HepG2 (cell line): ENCODE measurements around the gene ARHGAP33. TPM values are rescaled to one million over a fixed set of nuclear protein-coding genes. Genes with fewer than 3 reads are reported as not detected.

Experiments
- ADNP ChIP-seq: sonication (generic); formaldehyde crosslinking; IDR thresholded peaks from 2 replicates; pipeline ENCODE4 v1.4.0; 2020; ENCODE audit warnings: missing genetic modification reagents
- ATF7 ChIP-seq, 2 experiments: fragments of 450-650 bp in 1 of 2; sonication (generic) in 1 of 2; formaldehyde crosslinking in 1 of 2; IDR thresholded peaks; 2 replicates each; pipeline versions ENCODE4 v1.4.0 to v1.6.1; 2016 to 2020; ENCODE audit warnings: antibody characterized with exemption in 1 of 2, mild to moderate bottlenecking in 1 of 2, missing genetic modification reagents in 1 of 2
- FOXJ3 ChIP-seq: sonication (generic); formaldehyde crosslinking; IDR thresholded peaks from 2 replicates; pipeline ENCODE4 v1.4.0; 2020; ENCODE audit warnings: missing genetic modification reagents, mild to moderate bottlenecking, borderline replicate concordance
- GABPB1 ChIP-seq: IDR thresholded peaks from 2 replicates; pipeline ENCODE4 v1.6.1; 2016; ENCODE audit warnings: mild to moderate bottlenecking, missing genetic modification reagents, moderate library complexity, missing compliant biosample characterization
- HES4 ChIP-seq: sonication (generic); formaldehyde crosslinking; IDR thresholded peaks from 2 replicates; pipeline ENCODE4 v1.9.0; 2021; ENCODE audit warnings: mild to moderate bottlenecking, missing genetic modification reagents, borderline replicate concordance
- HNRNPH1 ChIP-seq: fragments of 200-400 bp; formaldehyde crosslinking; optimal IDR thresholded peaks from 2 replicates; pipeline ENCODE3; 2017; ENCODE audit warnings: mild to moderate bottlenecking, low read depth, low read length
- JARID2 ChIP-seq: sonication (generic); formaldehyde crosslinking; IDR thresholded peaks from 2 replicates; pipeline ENCODE4 v1.8.1; 2023; ENCODE audit warnings: missing genetic modification reagents, inconsistent platforms; ENCODE audit not compliant: insufficient replicate concordance
- NPAS2 ChIP-seq: sonication (generic); formaldehyde crosslinking; IDR thresholded peaks from 2 replicates; pipeline ENCODE4 v1.8.0; 2022; ENCODE audit warnings: mild to moderate bottlenecking, missing genetic modification reagents, borderline replicate concordance
- ZBTB38 ChIP-seq: sonication (generic); formaldehyde crosslinking; IDR thresholded peaks from 2 replicates; pipeline ENCODE4 v1.5.1; 2020; ENCODE audit warnings: mild to moderate bottlenecking, missing genetic modification reagents
- ZBTB7B ChIP-seq: sonication (generic); formaldehyde crosslinking; IDR thresholded peaks from 2 replicates; pipeline ENCODE4 v1.4.0; 2020; ENCODE audit warnings: missing genetic modification reagents
- ZFP41 ChIP-seq: sonication (generic); formaldehyde crosslinking; IDR thresholded peaks from 2 replicates; pipeline ENCODE4 v1.4.0; 2020; ENCODE audit warnings: mild to moderate bottlenecking, missing genetic modification reagents, borderline replicate concordance
- ZMYM2 ChIP-seq: sonication (generic); formaldehyde crosslinking; IDR thresholded peaks from 2 replicates; pipeline ENCODE4 v1.8.0; 2022; ENCODE audit warnings: mild to moderate bottlenecking, missing genetic modification reagents
- ZNF138 ChIP-seq: sonication (generic); formaldehyde crosslinking; IDR thresholded peaks from 2 replicates; pipeline ENCODE4 v1.5.0; 2020; ENCODE audit warnings: mild to moderate bottlenecking, low read depth, missing genetic modification reagents
- ZNF678 ChIP-seq: sonication (generic); formaldehyde crosslinking; IDR thresholded peaks from 2 replicates; pipeline ENCODE4 v1.4.0; 2020; ENCODE audit warnings: mild to moderate bottlenecking, missing genetic modification reagents
- ZNF775 ChIP-seq: sonication (generic); formaldehyde crosslinking; IDR thresholded peaks from 2 replicates; pipeline ENCODE4 v1.4.0; 2020; ENCODE audit warnings: missing genetic modification reagents, mild to moderate bottlenecking, moderate library complexity, borderline replicate concordance
- ZNF850 ChIP-seq: sonication (generic); formaldehyde crosslinking; conservative IDR thresholded peaks from 2 replicates; pipeline ENCODE4 v1.9.0; 2021; ENCODE audit warnings: mild to moderate bottlenecking, missing genetic modification reagents
- polyA plus RNA-seq, 8 experiments: library from polyadenylated mRNA; depleted of rRNA in 3 of 8; stranded (reverse) in 7 of 8; unstranded in 1 of 8; fragments of >200 nt; fragmentation: Illumina TruSeq in 4 of 8; extraction: Trizol in 4 of 8; gene quantifications; 2 replicates each; pipeline versions ENCODE4 v1.2.1 to v1.2.3, GENCODE V29; 2011 to 2016; ENCODE audit warnings: low read depth in 4 of 8, missing spikeins in 1 of 8, mixed read lengths in 1 of 8; ENCODE audit not compliant: insufficient read depth in 1 of 8
- total RNA-seq, 5 experiments: library from RNA; depleted of rRNA; stranded (reverse); fragments of >200 nt; fragmentation: Illumina TruSeq; extraction: Trizol; gene quantifications; 2 replicates each; pipeline ENCODE4 v1.2.3, GENCODE V29; 2016; ENCODE audit warnings: low read depth in 1 of 5
- TF ChIP-seq, protein P1 (sequence below): sonication (generic); formaldehyde crosslinking; IDR thresholded peaks from 2 replicates; pipeline ENCODE4 v1.9.0; 2021; ENCODE audit warnings: missing genetic modification reagents, borderline replicate concordance
- TF ChIP-seq, protein P2 (sequence below): sonication (generic); formaldehyde crosslinking; IDR thresholded peaks from 2 replicates; pipeline ENCODE4 v1.4.0; 2020; ENCODE audit warnings: mild to moderate bottlenecking, missing genetic modification reagents

ARHGAP33 gene
- total and polyA plus RNA-seq, 2 of the 13 experiments (the other 11 are each of a cell fraction or from before 2014, with no cell fraction given) = 1.3 to 2.7 TPM

DNA sequence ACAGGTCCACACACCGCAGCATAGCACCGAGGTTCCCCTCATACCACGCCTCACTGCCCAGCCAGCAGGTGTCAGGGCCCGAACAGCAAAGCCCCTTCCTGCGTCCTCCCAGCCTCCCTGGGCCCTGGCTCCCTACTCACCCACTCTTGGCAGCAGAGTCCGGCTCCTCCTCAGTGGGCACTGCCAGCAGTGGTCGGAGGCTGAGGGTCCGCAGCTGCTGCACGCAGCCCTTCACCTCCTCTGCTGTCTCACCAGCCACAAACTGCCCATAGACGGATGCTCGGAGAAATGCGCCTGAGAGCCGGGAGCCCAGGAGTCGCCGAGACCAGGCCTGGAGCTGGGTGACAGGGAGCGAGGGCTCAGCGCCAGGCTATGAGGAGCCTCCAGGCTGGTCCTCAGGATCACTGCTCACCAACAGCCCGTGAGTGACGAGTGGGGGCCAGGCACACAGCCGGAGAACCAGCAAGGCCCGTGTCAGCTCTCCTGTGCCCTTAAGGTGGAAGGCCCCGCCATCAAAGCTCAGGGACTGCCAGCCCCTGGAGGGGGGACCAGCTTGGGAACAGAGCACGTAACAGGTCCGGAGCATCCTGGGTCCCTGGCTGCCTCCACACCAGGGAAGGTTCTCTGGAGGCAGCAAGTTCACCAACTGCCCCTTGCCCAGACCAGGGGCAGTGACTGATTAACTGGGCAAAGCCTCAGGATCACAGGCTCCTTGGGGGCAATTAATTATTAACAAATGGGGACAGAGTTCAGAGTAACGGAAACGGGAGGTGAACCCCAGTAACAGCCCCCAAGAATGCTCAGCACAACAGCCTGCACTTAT is 37.1 kb downstream of the ARHGAP33 start, which contains the start of gene PRODH2 (continued):
- TF ChIP-seq ZBTB38 (CRISPR knock-in tag) (peak; percentile 11), HES4 (peak; percentile 74; the same call in 1 of the 2 replicates), ZNF775 (CRISPR knock-in tag) (no peak), ZFP41 (CRISPR knock-in tag) (no peak), ZBTB7B (CRISPR knock-in tag) (peak; percentile 48; the same call in 1 of the 2 replicates), NPAS2 (CRISPR knock-in tag) (no peak), GABPB1 (CRISPR knock-in tag) (peak; percentile 46; the same call in 1 of the 2 replicates), ZNF138 (CRISPR knock-in tag) (peak; percentile 63; the same call in 1 of the 2 replicates), ADNP (no peak), HNRNPH1 (no peak), ZNF850 (no peak; the same call in 1 of the 2 replicates), ZNF678 (CRISPR knock-in tag) (no peak), FOXJ3 (CRISPR knock-in tag) (no peak), ZMYM2 (0 out of 2 replicates have a peak, but pooled peaks have one; percentile 41), JARID2 (no peak), ATF7 (IDR thresholded peaks at IDR 0.05) (no peak), ATF7 (CRISPR knock-in tag; IDR thresholded peaks at IDR 0.05) (peak; percentile 42; the same call in 1 of the 2 replicates)
- TF ChIP-seq, protein P1, sequence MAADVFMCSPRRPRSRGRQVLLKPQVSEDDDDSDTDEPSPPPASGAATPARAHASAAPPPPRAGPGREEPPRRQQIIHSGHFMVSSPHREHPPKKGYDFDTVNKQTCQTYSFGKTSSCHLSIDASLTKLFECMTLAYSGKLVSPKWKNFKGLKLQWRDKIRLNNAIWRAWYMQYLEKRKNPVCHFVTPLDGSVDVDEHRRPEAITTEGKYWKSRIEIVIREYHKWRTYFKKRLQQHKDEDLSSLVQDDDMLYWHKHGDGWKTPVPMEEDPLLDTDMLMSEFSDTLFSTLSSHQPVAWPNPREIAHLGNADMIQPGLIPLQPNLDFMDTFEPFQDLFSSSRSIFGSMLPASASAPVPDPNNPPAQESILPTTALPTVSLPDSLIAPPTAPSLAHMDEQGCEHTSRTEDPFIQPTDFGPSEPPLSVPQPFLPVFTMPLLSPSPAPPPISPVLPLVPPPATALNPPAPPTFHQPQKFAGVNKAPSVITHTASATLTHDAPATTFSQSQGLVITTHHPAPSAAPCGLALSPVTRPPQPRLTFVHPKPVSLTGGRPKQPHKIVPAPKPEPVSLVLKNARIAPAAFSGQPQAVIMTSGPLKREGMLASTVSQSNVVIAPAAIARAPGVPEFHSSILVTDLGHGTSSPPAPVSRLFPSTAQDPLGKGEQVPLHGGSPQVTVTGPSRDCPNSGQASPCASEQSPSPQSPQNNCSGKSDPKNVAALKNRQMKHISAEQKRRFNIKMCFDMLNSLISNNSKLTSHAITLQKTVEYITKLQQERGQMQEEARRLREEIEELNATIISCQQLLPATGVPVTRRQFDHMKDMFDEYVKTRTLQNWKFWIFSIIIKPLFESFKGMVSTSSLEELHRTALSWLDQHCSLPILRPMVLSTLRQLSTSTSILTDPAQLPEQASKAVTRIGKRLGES (CRISPR knock-in tag) = no peak
- TF ChIP-seq, protein P2, sequence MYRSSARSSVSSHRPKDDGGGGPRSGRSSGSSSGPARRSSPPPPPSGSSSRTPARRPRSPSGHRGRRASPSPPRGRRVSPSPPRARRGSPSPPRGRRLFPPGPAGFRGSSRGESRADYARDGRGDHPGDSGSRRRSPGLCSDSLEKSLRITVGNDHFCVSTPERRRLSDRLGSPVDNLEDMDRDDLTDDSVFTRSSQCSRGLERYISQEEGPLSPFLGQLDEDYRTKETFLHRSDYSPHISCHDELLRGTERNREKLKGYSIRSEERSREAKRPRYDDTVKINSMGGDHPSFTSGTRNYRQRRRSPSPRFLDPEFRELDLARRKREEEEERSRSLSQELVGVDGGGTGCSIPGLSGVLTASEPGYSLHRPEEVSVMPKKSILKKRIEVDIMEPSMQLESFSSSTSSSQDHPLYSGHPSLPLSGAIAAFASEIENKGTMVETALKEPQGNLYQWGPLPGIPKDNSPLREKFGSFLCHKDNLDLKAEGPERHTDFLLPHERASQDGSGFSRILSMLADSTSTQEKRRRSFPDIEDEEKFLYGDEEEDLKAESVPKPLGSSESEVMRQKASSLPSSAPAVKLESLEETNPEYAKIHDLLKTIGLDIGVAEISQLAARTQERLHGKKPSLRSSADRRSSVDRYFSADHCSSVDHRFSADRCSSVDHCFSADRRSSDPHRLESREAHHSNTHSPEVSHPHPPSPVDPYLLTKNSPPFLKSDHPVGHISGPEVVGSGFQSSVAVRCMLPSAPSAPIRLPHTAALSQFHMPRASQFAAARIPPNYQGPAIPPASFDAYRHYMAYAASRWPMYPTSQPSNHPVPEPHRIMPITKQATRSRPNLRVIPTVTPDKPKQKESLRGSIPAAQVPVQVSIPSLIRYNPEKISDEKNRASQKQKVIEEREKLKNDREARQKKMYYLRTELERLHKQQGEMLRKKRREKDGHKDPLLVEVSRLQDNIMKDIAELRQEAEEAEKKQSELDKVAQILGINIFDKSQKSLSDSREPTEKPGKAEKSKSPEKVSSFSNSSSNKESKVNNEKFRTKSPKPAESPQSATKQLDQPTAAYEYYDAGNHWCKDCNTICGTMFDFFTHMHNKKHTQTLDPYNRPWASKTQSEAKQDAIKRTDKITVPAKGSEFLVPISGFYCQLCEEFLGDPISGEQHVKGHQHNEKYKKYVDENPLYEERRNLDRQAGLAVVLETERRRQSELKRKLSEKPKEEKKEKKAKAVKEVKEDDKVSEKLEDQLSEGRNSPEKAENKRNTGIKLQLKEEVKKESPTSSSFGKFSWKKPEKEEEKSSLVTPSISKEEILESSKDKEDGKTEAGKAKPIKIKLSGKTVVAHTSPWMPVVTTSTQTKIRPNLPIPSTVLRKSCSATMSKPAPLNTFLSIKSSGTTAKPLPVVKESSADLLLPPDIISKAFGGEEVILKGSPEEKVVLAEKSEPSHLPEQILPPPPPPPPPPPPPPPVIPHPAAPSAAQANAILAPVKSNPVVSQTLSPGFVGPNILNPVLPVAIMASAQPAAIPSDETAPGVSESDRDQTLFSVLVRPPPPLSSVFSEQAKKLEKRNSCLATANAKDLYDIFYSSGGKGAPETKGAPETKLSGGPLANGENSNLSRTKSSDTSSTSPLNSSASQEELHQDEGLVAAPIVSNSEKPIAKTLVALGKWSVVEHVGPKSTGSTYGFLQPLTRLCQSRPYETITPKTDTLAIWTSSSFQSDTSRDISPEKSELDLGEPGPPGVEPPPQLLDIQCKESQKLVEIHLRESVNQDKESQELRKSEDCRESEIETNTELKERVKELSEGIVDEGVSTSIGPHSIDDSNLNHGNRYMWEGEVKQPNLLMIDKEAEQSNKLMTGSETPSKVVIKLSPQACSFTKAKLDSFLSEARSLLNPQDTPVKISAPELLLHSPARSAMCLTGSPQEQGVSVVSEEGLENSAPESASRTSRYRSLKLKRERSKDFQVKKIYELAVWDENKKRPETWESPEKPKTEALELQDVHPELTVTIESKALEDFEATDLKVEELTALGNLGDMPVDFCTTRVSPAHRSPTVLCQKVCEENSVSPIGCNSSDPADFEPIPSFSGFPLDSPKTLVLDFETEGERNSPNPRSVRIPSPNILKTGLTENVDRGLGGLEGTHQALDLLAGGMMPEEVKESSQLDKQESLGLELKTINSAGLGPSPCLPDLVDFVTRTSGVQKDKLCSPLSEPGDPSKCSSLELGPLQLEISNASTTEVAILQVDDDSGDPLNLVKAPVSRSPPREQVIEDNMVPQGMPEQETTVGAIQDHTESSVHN (CRISPR knock-in tag) = no peak
